ENCODE data around the gene PDGFD. TPM values are rescaled to one million over a fixed set of nuclear protein-coding genes. Genes with fewer than 3 reads are reported as not detected.

PDGFD gene
- total and polyA plus RNA-seq, 2 donors (not counting 1 experiment from before 2014, with no cell fraction given): 0.07 to 0.71 TPM

- no peak overlapping the region for H3K9ac ChIP-seq (ENCODE audit: low read length)
- no peaks in the 10 kb centered on the region for H3K9me3 ChIP-seq (ENCODE audit: control extremely low read depth in 1 of 3, control insufficient read depth in 2 of 3, insufficient read depth in 1 of 3, low read length in 2 of 3)
- no peaks in the 10 kb centered on the region for H3K4me1 ChIP-seq (ENCODE audit: control insufficient read depth in 2 of 2, insufficient read depth in 2 of 2, low read length in 2 of 2)
- no peak overlapping the region for H3K4me2 ChIP-seq (replicated peaks; ENCODE audit: low read depth, low read length, poor library complexity, severe bottlenecking)
- no CpG with 5 or more reads among the region's 1 CpG for WGBS (ENCODE audit: insufficient coverage)
- POLR2A ChIA-PET: no interaction called here
- H3K27me3 ChIP-seq (replicated peaks in 1 of 4; ENCODE audit: control extremely low read depth in 1 of 4, control insufficient read depth in 3 of 4, insufficient read depth in 4 of 4, low read length in 3 of 4): no peaks in the 10 kb centered on the region
- intact Hi-C loops (cut with micrococcal nuclease): no loop called here
- DNase-seq (no peak), ATAC-seq (ENCODE audit: low read depth) (no peak)
- CTCF ChIA-PET: no interaction called here
- Mint-ChIP-seq H3K4me3 (no peak overlapping the region), H3K27ac (no peak overlapping the region), H3K9me3 (ENCODE audit: insufficient read depth) (no peaks in the 10 kb centered on the region), H3K27me3 (no peaks in the 10 kb centered on the region), H3K4me1 (no peaks in the 10 kb centered on the region)
- H3K36me3 ChIP-seq (replicated peaks in 1 of 2; ENCODE audit: control extremely low read depth in 1 of 2, control insufficient read depth in 1 of 2, extremely low read depth in 1 of 2, insufficient read depth in 2 of 2, low read length in 1 of 2): no peaks in the 10 kb centered on the region
- no peaks in the 10 kb centered on the region for H4K20me1 ChIP-seq (ENCODE audit: control insufficient read depth, insufficient read depth, low read length, poor library complexity, severe bottlenecking)
- H3K79me2 ChIP-seq (ENCODE audit: control insufficient read depth, insufficient read depth, low read length): no peaks in the 10 kb centered on the region
- TF ChIP-seq EZH2 (IDR thresholded peaks at IDR 0.05; ENCODE audit: borderline replicate concordance, insufficient read depth, low read depth, low read length, poor library complexity, severe bottlenecking) (no peak), CTCF (IDR thresholded peaks at IDR 0.05) (no peak)
- H2AFZ ChIP-seq (ENCODE audit: insufficient read depth, low read depth, low read length, poor library complexity, severe bottlenecking): no peak overlapping the region
- H3K4me3 ChIP-seq (ENCODE audit: control extremely low read depth in 1 of 5, extremely low read depth in 1 of 5, insufficient read depth in 1 of 5, low read depth in 2 of 5, low read length in 4 of 5): no peak overlapping the region
- H3K27ac ChIP-seq (ENCODE audit: low read length in 2 of 2): no peak overlapping the region
Observed at GRCh38 chr11:103942646-103943045, 221.3 kb downstream of the PDGFD start.

GRCh38 chr11:103940551-103940950, 223.4 kb downstream of the PDGFD start:
- Mint-ChIP-seq H3K4me1 (no peaks in the 10 kb centered on the region), H3K4me3 (no peak overlapping the region), H3K9me3 (ENCODE audit: insufficient read depth) (no peaks in the 10 kb centered on the region), H3K27ac (no peak overlapping the region), H3K27me3 (no peaks in the 10 kb centered on the region)
- no peak overlapping the region for H3K4me2 ChIP-seq (replicated peaks; ENCODE audit: low read depth, low read length, poor library complexity, severe bottlenecking)
- no peak overlapping the region for H2AFZ ChIP-seq (ENCODE audit: insufficient read depth, low read depth, low read length, poor library complexity, severe bottlenecking)
- H3K4me1 ChIP-seq (ENCODE audit: control insufficient read depth in 2 of 2, insufficient read depth in 2 of 2, low read length in 2 of 2): no peaks in the 10 kb centered on the region
- ATAC-seq (ENCODE audit: low read depth): no peak
- H3K79me2 ChIP-seq (ENCODE audit: control insufficient read depth, insufficient read depth, low read length): no peaks in the 10 kb centered on the region
- no peaks in the 10 kb centered on the region for H3K36me3 ChIP-seq (replicated peaks in 1 of 2; ENCODE audit: control extremely low read depth in 1 of 2, control insufficient read depth in 1 of 2, extremely low read depth in 1 of 2, insufficient read depth in 2 of 2, low read length in 1 of 2)
- POLR2A ChIA-PET: no interaction called here
- H3K27ac ChIP-seq (ENCODE audit: low read length in 2 of 2): no peak overlapping the region
- intact Hi-C loops (cut with micrococcal nuclease): no loop called here
- DNase-seq: no peak
- no peak overlapping the region for H3K4me3 ChIP-seq (ENCODE audit: control extremely low read depth in 1 of 5, extremely low read depth in 1 of 5, insufficient read depth in 1 of 5, low read depth in 2 of 5, low read length in 4 of 5)
- no peak for TF ChIP-seq CTCF (IDR thresholded peaks at IDR 0.05)
- no peak for TF ChIP-seq EZH2 (IDR thresholded peaks at IDR 0.05; ENCODE audit: borderline replicate concordance, insufficient read depth, low read depth, low read length, poor library complexity, severe bottlenecking)
- H4K20me1 ChIP-seq (ENCODE audit: control insufficient read depth, insufficient read depth, low read length, poor library complexity, severe bottlenecking): no peaks in the 10 kb centered on the region
- no CpG with 5 or more reads among the region's 2 CpGs for WGBS (ENCODE audit: insufficient coverage)
- CTCF ChIA-PET: interaction anchor here (0.5 kb wide), 1 partner anchor 43 kb away, joined by 3 read pairs; no protein-coding TSS in a partner anchor
- no peak overlapping the region for H3K9ac ChIP-seq (ENCODE audit: low read length)
- H3K27me3 ChIP-seq (replicated peaks in 1 of 4; ENCODE audit: control extremely low read depth in 1 of 4, control insufficient read depth in 3 of 4, insufficient read depth in 4 of 4, low read length in 3 of 4): no peaks in the 10 kb centered on the region
- H3K9me3 ChIP-seq (ENCODE audit: control extremely low read depth in 1 of 3, control insufficient read depth in 2 of 3, insufficient read depth in 1 of 3, low read length in 2 of 3): no peaks in the 10 kb centered on the region

Data from B cell (primary cell).